HG03378 (cell line): ENCODE measurements around the gene KLHL29.

Experiments
- ATAC-seq: cut with Tn5 transposase; IDR thresholded peaks from one replicate; pipeline ENCODE4 v1.9.1; 2021; ENCODE audit warnings: mild to moderate bottlenecking, moderate library complexity; ENCODE audit not compliant: unreplicated experiment

KLHL29 gene

DNA sequence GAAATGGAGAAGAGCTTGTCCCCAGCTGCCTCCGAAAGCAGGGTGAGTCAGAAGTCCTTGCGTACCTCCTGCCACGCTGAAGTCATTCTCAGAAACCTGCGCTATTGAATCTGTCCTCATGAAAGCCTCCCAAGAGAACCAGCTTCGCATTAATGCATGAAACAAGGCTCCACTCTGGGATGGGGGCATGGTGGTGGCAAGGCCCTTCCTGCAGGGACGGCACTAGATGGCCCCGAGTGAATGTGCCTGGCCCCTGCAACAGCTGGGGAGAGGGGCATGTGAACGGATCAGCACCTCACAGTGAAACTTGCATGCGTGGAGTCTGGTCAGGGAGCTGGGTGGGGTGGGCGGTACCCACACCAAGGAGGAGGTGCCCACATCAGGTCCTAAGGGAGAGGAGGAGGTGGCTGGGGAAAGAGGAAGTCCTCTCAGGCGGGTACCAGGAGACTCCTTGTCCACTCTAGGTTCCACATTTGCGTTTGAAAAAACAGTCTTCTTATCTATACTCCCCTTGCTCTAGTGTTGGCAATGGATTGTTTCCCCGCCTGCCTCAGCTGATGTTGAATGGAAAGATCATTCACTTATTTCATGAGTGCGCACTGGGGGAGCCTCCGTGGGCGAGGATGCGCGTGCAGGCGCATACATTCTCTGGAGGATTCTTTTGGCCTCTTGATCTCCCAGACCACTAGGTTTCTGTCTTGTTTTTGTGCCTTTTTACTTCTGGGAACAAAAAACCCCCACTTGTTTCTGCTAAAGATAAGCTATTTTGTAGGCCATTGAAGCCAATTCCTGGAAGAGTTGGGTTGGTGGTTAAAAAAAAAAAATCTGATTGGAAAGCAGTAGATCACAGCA lies 104.7 kb downstream of the KLHL29 start:
- ATAC-seq: no peak

DNA sequence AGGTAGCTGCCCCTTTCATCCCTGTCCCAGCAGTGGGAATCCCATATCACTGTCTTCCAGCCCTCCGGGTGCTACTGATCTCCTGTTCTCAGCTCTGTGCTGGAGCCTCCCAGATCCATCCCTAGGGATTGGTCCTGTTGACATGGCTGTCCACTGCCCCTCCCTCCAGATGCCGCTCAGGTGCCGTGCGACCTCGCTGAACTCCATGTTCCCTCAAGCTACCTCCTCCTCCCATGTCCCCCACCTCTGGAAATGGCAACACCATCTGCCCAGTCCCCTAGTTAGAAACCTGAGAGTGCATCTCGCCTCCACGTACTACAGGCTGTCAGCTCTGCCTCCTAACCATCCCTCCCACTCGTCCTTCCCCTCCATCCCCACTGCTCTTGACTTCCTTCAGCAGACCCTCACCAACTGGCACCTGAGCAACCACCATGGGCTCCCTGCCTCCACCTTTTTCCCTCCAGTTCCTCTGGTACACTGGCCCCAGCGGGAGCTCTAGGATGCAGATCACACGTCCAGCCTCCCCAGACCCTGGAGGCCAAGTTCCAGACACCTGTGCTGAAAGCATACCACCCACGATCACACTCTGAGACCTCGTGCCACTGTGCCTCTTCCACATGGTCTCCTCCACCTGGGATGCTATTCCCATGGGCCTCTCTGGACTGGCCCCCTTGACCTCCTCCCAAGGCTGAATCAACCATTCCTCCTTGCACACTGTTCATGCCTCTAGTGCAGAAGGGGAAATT lies 106.8 kb downstream of the KLHL29 start:
- ATAC-seq: no peak

DNA sequence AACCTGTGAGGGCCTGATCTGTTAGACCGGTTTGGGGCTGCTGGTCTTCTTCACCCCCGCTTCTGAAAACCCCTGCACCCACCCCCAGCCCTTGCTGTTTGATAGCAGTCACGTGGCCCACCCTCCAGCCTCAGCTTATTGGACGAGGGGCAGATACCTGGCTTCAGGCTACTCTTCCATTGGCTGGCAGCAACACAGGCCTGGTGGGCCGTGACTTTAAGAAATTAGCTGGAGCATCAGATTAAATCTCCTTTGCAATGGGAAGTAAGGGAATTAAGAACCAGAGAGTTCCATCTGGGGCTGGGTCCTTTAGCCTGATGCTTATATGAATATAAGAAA lies 107.3 kb downstream of the KLHL29 start:
- ATAC-seq: no peak

DNA sequence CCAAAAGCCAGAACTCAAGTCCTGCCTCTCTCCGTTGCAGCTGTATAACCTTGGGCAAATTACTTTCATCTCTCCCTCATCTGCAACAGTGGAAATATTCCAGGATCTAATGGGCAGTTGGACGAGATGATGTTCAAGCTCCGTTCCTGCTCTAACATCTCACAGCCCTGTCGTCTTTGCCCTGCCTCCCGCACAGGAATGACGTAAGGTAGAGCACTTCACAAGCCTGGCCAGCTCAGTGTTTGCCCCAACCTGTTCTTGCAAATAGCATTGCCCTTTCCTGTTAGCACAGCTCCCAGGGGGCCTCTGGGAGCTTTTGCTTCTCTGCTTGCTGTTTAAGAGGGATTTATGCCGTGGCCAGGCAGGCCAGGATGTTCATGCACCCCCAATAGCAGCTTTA lies 107.9 kb downstream of the KLHL29 start:
- ATAC-seq: no peak

DNA sequence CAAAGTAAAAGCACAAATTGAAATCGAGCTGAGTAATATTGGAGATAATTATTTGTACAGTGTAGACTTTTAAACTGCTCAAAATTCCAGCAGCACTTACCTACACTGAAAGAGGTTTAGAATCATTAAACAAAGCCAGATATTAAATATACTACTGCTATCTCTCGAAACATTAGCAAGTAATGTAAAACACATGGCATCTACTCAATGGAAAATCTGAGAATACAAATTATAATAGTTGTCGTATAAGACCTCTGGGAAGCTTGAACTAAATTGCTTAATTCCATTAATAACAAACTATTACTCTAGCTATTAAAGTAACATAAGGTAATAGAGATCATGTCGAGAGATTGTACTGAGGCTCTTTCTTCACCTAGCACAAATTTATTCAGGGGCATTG lies 108.9 kb downstream of the KLHL29 start:
- ATAC-seq: no peak

DNA sequence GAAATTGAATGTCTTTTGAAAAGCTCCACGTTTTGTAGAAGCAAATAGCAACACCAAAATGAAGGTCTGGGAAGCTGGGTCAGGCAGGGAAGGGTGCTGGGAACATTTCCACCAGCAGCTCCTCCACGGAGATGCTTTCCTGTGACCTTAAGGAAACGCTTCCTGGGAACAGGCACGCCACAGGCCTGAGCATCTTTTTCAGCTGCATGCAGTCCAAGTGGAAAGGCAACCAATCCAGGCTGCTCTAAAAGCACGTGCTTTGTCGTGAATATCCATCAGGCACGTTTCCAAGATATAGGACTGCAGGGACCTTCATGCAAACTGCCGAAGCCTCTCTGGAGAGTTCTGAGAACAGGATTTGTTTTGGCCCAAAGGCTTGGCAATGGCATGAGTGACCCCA lies 109.3 kb downstream of the KLHL29 start:
- no peak for ATAC-seq

DNA sequence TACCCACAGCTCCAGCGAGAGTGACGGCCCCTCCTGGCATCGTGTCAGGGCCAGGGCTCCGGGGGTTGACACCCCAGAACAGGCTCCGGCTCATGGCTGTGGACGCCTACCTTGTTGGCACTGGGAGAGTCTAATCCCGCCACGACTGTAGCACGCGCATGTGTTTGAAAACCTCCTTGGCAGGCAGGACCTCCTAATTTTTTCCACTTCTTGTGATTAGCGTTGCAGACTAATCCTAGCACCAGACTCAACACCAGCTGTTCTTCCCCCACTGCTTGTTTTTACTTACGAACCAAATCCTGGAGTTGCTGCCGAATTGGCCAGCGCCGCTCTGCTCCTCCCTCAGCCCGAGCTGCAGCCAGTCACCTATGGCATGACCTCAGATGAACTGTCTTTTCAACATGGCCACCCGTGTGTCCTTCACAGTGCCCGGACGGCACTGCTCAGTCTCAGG lies 110.7 kb downstream of the KLHL29 start:
- ATAC-seq: no peak

DNA sequence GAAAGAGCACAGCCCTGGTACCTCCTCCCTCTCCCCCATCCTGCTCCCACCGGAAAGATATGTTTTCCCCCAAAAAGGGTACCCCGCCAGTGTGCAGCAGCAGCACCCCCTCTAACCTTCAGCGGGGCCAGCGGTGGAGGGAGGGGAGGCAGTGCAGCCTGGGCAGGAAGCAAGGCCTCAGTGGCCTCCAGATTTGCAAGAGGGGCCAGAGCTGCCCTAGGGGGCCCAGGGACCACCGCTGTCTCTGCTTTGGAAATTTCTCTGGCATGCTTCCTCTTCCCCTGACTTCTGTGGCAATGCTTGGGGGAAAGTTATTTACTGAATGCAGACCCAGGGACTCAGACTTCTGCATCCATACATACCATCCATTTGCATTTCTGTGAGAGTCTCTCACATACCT lies 111.5 kb downstream of the KLHL29 start:
- no peak for ATAC-seq

DNA sequence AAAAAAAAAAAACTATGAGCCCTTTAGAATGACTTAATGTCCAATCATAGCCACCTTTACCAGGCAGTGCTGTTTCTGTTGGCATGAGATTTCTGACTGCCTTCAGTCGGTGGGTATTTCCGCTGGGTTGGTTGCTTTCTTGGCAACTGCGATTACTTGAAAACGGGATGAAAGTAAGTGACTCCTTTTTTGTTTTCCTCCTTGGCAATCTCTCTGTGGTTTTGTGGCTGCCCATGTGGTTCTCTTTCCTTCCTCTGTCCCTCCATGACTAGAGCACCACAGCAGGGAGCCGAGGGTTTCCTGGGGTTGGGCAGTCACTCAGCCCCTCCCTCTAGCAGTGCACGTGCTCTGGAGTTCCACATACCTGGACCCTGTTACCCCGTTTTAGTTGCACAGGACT lies 112.1 kb downstream of the KLHL29 start:
- ATAC-seq: no peak

DNA sequence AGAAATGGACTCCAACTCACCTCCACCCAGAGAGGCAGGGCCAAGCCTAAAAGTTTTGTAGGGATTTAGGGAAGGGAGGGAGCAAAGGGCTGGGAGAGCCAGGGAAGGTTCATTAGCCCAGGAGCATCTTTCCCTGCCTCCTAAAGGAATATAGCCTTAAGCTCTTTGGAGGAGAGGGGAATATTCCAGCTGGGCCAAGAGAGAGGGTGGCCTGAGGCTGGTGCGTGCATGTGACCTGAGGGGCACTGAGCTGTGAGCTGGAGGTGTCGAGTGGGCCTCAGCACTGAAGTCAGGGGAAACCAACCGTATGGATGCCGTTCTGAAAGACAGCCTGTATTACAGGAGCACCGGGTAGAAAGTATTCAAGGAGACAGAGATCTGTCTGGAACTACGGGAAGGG lies 112.6 kb downstream of the KLHL29 start:
- no peak for ATAC-seq

DNA sequence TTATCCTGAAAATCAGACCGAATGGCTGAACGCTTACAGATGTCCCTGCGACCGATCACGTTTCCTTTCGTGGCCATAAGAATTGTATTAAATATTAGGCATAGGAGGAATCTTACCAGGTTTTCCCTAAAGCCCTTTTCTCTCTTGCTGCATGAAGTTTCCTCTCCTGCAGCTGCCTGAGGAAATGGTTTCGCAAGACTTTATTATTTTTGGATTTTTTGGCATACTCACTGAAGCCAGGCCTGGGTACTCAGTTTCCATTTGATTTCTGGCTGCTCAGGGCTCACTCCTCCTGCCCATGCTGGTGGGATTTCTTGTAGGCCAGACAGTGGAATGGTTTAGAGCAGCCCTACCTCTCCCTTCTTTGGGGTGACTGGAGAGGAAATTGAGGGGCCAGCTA lies 114.0 kb downstream of the KLHL29 start:
- no peak for ATAC-seq

DNA sequence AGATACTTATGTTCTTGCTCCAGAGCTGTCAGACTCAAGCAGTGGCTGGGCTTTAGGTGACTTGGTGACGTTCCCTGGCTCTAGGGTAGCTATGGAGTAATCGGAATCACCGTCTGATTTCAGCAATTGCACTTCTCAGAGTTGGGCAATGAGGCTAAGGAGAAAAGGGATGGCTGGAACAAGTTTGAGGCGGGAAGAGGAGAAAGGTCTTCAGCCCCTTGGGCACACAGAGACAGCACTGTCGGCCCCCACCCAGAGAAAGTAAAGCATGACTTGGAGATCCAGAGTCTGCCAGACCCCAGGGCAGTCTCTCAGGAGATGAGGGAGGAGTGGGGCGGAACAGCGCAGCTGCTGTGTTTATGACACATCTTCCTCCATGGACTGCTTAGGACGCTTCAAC lies 114.5 kb downstream of the KLHL29 start:
- ATAC-seq: no peak

DNA sequence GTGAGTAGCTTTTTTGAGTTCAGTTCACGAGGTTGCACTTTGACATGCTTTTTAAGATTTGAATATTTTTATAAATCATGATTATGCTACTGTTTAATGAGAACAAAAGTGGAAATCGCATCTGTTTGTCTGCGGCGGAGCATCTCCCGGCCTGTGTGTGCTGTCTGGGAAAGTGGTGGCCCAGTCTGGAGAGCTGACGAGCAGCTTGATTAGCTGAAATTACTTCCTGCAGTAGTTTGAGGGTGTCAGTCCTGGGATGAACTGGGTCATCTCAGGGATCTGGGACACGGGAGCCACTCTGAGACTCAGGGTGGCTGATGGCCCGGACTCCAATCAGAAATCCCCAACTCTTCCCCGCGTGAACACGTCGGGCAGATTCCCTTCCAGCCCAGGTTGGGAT lies 115.9 kb downstream of the KLHL29 start:
- no peak for ATAC-seq

DNA sequence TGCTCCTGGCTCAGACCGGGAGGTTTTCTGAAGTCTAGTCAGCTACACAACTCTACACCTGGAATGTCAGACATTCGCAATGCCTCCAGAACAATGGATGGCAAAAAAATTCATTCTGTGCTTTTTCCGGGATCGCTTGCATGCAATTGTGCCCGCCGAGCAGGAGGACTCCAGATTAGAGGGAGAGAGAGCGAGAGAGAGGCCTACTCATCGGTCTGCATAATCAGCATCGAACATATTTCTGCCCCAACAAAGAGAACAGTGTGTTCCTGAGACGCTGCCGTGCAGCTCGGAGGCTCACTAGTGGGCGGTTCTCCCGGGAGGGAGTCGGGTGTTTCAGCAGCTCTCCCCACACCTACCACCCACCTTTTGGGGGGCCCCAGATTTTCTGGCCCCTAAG lies 117.1 kb downstream of the KLHL29 start:
- no peak for ATAC-seq

DNA sequence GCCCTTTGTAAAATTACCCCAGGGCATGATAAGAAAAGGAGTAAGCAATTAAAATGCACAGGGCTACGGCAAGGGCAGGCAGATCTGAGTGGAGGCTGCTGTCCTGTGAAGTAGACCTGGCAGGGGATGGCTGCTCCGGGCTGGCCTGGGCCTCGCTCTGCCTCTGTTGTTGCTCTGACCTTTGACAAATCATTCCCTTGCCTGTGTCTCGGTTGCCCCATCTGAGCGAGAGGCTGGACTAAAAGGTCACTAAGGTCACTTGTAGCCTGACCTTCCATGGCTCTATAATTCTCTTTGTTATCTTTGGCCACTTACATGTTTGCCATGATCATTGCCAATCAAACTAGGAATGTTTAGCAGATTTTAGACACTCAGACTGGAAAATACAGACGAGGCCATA lies 118.1 kb downstream of the KLHL29 start:
- ATAC-seq: no peak

DNA sequence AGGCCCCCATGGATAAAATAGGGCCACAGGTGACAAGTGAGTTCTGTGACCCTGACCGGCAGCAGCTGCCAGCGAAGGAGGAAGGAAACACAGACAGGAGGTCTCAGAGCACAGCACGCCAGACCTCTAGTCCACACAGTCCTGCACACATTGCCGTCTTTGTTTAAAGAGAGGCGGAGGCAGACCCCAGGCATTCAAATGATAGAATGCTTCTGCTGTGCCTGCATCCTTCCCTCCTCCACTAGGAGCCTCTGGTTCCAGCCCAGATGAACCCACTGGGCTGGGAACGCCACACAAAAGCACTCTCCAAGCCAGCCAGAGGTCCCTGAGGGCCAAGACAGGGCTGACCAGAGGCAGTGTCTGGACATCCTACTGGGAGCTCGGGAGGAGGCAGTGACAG lies 118.7 kb downstream of the KLHL29 start:
- ATAC-seq: no peak

DNA sequence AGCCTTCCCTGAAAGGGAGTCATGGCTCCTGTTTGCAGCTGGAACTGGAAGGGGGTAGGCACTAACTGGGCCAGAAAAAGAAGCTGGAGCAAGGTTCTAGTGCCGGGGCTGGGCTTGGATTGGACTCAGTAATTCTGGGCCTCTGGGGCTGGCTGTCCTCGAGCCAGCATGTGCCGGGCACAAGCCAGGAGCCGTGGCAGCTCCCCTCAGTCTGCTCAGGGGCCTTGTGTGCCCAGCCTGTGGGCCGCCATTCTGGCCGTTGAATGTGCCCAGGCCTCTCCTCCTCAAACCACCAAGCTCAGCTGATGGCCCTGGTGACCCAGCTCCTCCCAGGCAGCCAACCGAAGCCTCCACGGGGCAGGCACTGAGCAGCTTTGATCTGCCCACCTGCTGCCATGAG lies 119.6 kb downstream of the KLHL29 start:
- no peak for ATAC-seq

DNA sequence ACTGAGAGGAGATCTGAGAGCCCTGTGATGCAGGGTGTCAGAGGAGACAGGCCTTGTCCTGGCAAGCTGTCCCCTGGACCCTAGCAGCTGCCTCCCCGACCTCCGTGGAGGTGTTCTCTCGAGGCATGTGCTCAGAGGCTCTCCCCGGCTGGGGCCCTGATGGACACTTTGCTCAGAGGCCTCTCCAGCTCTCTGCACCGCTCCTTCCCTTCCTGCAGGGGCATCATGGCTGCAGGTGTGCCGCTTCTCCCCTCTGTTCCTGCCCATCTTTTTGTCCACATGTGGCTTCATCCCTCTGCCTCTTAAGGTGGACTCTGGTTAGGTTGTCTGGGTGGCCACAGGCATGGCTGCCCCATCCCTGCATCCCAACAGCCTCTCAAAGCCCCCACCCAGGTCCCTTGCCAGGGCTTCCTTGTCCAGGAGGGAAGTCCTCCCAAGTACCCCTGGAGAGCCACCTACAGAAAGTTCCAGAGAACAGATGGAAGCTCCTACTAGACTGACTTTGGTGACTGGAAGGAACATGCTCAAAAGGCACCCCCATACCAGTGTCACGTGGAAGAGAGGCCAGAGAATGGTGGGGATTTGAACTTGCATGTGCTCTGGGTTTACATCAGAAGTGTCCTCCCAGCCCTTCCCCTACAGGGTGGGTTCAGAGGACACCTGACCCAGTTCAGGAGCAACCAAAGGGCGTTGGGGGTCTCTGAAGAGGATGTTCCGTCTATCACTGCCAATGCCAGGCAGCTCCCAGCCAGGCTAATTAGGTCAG lies 120.4 kb downstream of the KLHL29 start:
- ATAC-seq: no peak

DNA sequence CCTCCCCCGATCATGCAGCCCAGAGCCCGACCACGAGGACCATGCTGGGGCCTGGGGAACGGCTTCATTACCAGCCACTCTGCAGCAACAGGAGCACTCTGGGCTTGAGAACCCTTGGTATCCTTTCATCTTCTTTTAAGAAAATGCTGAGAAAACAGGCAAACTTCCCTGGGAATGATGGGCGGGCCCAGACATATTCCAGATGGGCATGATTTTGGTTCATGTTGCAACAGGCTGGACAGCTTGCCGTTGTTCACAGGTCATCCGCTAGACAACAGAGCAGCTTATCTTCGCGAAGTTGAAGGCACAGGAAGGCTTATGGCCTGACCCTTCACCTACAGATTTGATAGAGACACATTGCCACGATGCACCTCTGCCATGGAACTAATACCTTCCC lies 121.0 kb downstream of the KLHL29 start:
- no peak for ATAC-seq

DNA sequence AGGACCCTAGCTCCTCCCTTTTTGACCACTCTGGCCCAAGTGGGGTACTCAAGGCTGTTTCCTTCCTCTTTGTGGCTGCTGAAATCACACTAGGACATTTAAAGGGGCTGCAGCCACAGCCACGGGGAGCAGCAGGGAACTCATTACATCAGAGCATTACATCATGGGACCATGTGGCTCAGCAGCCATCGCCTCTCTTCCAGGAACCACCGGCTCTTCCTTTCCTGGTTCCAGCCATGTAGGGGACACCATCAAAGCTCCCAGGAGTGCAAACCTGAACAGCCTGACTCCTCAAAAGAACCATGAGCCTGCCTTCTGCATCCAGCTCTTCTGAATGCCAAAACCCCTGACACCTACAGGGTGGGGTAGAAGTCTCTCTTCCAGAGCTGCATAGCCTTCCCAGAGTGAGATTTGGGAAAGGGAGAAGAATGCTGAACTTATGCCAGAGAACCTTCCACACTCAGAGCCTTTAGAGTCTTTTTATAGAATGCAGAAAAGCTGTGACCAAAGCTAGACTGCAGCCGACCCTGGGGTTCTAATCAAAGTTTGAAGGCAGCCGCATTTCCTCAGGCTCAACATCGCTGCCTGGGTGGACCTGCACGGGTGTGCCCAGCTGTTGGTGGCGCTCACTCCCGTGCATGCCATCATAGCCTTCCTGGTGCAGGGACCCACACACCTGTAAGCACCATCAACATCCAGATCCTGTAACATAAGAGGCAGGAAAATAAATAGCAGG lies 121.7 kb downstream of the KLHL29 start:
- no peak for ATAC-seq
